Chondrocyte (in vitro differentiated cells): ENCODE data around the gene RWDD3. TPM values are rescaled to one million over a fixed set of nuclear protein-coding genes. Genes with fewer than 3 reads are reported as not detected.
A peak's percentile ranks its signal among the peaks of the same experiment; 100 is the strongest.

Source experiments
- DNase-seq: peaks from one replicate; pipeline ENCODE4 v3.0.0; 2021; ENCODE audit warnings: mixed read lengths, low spot score
- H3K27ac Mint-ChIP-seq: one replicate; pipeline ENCODE4 v1.8.0; 2021; ENCODE audit warnings: mild to moderate bottlenecking, moderate library complexity, mixed read lengths; ENCODE audit not compliant: unreplicated experiment
- H3K27me3 Mint-ChIP-seq: 2 replicates; pipeline ENCODE4 v1.8.0; 2021; ENCODE audit warnings: low read depth, mixed read lengths
- H3K36me3 Mint-ChIP-seq: 2 replicates; pipeline ENCODE4 v1.8.0; 2021; ENCODE audit warnings: low read depth, mixed read lengths
- H3K4me1 Mint-ChIP-seq: 2 replicates; pipeline ENCODE4 v1.8.0; 2021; ENCODE audit warnings: low read depth, mild to moderate bottlenecking, mixed read lengths
- H3K4me3 Mint-ChIP-seq: one replicate; pipeline ENCODE4 v1.8.0; 2021; ENCODE audit warnings: mild to moderate bottlenecking, moderate library complexity, mixed read lengths; ENCODE audit not compliant: unreplicated experiment
- H3K9me3 Mint-ChIP-seq: 2 replicates; pipeline ENCODE4 v1.8.0; 2021; ENCODE audit warnings: low read depth, mixed read lengths
- long read RNA-seq: library from polyadenylated mRNA; stranded (forward); transcript quantifications from one replicate; pipeline ENCODE4 v2.0.0, GENCODE V29; 2021
- total RNA-seq: library from RNA; stranded (reverse); gene quantifications from 3 replicates; pipeline ENCODE4 v1.2.1, GENCODE V29; 2021
- TF ChIP-seq, protein P1 (sequence below): fragments of 200-600 bp; sonication (generic); IDR thresholded peaks from 2 replicates; pipeline ENCODE4 v1.5.0; 2021; ENCODE audit warnings: antibody characterized with exemption, mild to moderate bottlenecking, moderate library complexity

Gene RWDD3, protein sequence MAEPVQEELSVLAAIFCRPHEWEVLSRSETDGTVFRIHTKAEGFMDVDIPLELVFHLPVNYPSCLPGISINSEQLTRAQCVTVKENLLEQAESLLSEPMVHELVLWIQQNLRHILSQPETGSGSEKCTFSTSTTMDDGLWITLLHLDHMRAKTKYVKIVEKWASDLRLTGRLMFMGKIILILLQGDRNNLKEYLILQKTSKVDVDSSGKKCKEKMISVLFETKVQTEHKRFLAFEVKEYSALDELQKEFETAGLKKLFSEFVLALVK
- 17.1 to 17.8 TPM (median 17.6 TPM) in 3 replicates for total RNA-seq
- long read RNA-seq, partial matches to known transcripts: 3 of 13 reads
- long read RNA-seq, other reads (novel, unspliced or antisense): 8 of 13 reads

DNA sequence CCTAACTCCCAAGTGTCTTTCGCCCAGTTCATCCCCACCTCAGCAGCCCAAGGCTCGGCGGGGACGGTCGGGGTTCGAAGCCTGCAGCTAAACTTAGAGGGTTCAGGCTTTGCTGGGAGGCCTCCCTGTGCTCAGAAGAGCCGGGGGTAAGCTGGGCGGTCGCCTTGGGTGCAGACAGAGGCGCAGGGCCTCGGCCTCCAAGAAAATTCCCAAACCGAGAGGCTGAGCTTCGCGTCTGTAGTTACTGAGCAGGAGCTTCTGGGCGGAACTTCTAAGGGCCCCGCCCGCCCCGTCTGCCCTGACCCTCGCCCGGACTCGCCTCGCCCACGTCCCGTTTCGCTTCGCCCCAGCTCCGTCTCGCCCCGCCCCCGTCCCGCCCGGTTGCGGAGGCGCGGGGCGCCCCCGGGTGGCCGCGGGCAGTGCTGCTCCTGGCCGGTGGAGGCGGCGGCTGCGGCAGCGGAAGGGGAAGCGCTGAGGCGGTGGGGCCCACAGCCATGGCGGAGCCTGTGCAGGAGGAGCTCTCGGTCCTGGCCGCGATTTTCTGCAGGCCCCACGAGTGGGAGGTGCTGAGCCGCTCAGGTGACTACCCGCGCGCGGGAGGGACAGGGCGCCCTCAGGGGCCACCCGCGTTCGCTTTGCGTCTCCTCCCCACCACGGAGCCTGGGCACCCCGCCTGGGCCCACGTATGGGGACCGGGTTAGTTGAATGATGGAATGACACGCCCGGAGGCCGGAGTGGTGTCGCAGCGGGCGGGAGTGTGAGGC is at the start of gene RWDD3:
Gene RWDD3, plus strand, starts transcription at position 474 of the 764 bp plus-strand sequence. Its CDS starts 21 bp downstream, at position 495.
- DNase-seq: peak; percentile 94
- no peaks in the 10 kb centered on the region for H3K36me3 Mint-ChIP-seq
- H3K4me1 Mint-ChIP-seq: peaks cover 45% of the 10 kb centered on the region
- peak within 1 kb of the TSS; percentile 88 for H3K4me3 Mint-ChIP-seq
- peak within 1 kb of the TSS; percentile 84 for H3K27ac Mint-ChIP-seq
- TF ChIP-seq, protein P1, sequence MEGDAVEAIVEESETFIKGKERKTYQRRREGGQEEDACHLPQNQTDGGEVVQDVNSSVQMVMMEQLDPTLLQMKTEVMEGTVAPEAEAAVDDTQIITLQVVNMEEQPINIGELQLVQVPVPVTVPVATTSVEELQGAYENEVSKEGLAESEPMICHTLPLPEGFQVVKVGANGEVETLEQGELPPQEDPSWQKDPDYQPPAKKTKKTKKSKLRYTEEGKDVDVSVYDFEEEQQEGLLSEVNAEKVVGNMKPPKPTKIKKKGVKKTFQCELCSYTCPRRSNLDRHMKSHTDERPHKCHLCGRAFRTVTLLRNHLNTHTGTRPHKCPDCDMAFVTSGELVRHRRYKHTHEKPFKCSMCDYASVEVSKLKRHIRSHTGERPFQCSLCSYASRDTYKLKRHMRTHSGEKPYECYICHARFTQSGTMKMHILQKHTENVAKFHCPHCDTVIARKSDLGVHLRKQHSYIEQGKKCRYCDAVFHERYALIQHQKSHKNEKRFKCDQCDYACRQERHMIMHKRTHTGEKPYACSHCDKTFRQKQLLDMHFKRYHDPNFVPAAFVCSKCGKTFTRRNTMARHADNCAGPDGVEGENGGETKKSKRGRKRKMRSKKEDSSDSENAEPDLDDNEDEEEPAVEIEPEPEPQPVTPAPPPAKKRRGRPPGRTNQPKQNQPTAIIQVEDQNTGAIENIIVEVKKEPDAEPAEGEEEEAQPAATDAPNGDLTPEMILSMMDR: peak; percentile 96
- peaks cover 4% of the 10 kb centered on the region for H3K27me3 Mint-ChIP-seq
- H3K9me3 Mint-ChIP-seq: no peaks in the 10 kb centered on the region

DNA sequence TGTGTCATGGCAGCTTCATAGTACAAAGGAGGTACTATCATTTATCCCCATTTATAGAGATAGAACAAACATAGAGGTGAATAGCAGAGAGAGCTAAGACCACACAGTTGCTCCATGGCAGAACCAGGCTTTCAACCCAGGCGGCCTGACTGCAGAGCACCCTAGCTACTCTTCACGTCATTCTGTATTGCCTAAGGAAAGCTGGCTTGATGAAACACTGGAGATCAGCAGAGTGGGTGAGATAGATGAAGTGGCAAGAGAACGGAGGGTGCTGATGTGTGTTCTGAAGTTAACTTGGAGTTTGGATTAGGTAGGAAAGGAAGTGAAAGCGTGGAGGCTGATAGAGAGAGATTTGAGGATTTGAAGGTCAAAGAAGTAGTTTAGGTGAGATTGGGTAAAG is 47.9 kb upstream of the RWDD3 start:
- peaks cover 3% of the 10 kb centered on the region for H3K36me3 Mint-ChIP-seq
- no peak overlapping the region for H3K27ac Mint-ChIP-seq
- no peaks in the 10 kb centered on the region for H3K4me1 Mint-ChIP-seq
- H3K9me3 Mint-ChIP-seq: no peaks in the 10 kb centered on the region
- TF ChIP-seq, protein P1: no peak
- DNase-seq: no peak
- H3K27me3 Mint-ChIP-seq: peaks cover 15% of the 10 kb centered on the region
- no peak overlapping the region for H3K4me3 Mint-ChIP-seq

DNA sequence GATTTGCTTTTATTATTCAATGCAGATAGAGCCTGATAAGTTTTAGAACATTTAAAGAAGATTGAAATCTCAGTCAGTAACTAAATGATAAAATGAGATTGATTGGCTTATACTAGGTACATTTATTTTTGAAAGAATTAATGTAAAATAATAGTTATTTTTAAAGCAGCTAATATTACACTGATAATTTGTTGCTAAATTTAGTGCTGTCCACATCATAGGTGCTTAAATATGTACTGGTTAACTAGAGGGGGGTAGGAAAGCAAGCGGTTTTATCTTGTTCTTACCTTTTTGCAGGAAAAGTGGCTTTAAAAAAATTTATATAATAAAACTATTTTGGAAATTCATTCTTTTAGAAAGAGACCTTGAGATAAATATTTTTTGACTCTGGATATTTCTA is 40.4 kb upstream of the RWDD3 start:
- H3K36me3 Mint-ChIP-seq: no peaks in the 10 kb centered on the region
- no peaks in the 10 kb centered on the region for H3K9me3 Mint-ChIP-seq
- TF ChIP-seq, protein P1: no peak
- DNase-seq: no peak
- no peak overlapping the region for H3K27ac Mint-ChIP-seq
- H3K4me3 Mint-ChIP-seq: no peak overlapping the region
- H3K4me1 Mint-ChIP-seq: peaks cover 10% of the 10 kb centered on the region
- H3K27me3 Mint-ChIP-seq: no peaks in the 10 kb centered on the region

DNA sequence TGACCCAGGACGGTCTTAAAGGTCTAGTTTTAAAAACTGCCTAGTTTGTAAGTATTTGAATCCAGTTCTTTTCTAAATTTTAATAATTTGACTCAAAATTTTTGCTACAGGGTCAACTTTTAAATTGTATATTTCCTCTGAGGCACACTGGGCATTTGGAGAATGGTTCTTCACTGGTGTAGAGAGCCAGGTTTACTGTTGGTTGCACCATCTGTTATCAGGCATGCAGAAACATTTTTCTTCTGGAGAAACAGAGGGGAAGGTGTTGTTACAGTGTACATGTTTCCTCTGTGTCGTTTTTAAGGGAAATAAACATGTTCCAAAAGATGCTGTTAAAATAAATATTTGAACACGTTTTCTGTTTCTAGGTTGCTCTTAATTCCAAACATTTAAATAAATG is 39.0 kb upstream of the RWDD3 start:
- Mint-ChIP-seq H3K9me3 (no peaks in the 10 kb centered on the region), H3K4me1 (peaks cover 10% of the 10 kb centered on the region), H3K4me3 (no peak overlapping the region), H3K27ac (no peak overlapping the region), H3K27me3 (no peaks in the 10 kb centered on the region), H3K36me3 (no peaks in the 10 kb centered on the region)
- TF ChIP-seq, protein P1: no peak
- DNase-seq: no peak

DNA sequence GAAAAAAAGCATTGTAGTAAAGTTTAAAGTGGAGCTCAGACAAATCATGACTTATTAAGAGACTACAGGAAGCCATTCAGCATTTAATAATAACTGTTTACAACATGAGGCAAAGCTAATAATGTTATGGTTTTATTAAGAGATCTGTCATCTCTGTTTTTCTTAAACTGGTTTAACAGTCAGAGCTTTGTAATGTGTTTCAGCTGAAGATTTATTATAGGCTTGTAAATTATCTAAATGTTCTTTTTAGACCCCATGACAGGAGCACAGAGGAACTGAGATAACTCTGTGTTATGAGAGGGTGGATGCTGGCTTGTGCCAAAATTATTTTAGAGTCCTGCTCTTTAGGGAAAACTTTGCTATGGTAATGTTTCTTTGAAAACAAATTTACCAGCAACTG is 38.0 kb upstream of the RWDD3 start:
- H3K9me3 Mint-ChIP-seq: no peaks in the 10 kb centered on the region
- peaks cover 10% of the 10 kb centered on the region for H3K4me1 Mint-ChIP-seq
- no peak overlapping the region for H3K4me3 Mint-ChIP-seq
- no peaks in the 10 kb centered on the region for H3K36me3 Mint-ChIP-seq
- H3K27ac Mint-ChIP-seq: no peak overlapping the region
- peaks cover 2% of the 10 kb centered on the region for H3K27me3 Mint-ChIP-seq
- DNase-seq: no peak
- TF ChIP-seq, protein P1: no peak
